IMR-90 (cell line): ENCODE data around the gene RHBDF1. TPM values are rescaled to one million over a fixed set of nuclear protein-coding genes. Genes with fewer than 3 reads are reported as not detected.

ENCODE experiments used
- ATAC-seq: fragments of 200-7000 bp; cut with Tn5 transposase; 2 replicates; pipeline ENCODE4 v1.9.1; 2020; ENCODE audit warnings: low read depth, mild to moderate bottlenecking, moderate library complexity
- BruUV-seq: library from RNA; stranded (reverse); fragments of 400-500 nt; replicated peaks from 2 replicates; lab custom pipeline; 2021; lab: Mats Ljungman, UMichigan
- CTCF ChIA-PET: fragments of 300-600 bp; formaldehyde crosslinking; extraction: SDS; loops from one replicate; lab custom pipeline; 2021; ENCODE audit warnings: antibody characterized with exemption; lab: Yijun Ruan, JAX
- POLR2A ChIA-PET: fragments of 300-600 bp; sonication (Branson Sonifier 250); formaldehyde crosslinking; loops from one replicate; lab custom pipeline; 2022; ENCODE audit warnings: antibody characterized with exemption; ENCODE audit not compliant: unreplicated experiment; lab: Charles Lee
- DNase-seq: peaks from one replicate; pipeline ENCODE4 v3.0.0; 2013
- H2AFZ ChIP-seq: replicated peaks from 2 replicates; pipeline ENCODE3; 2013; ENCODE audit warnings: low read length, mild to moderate bottlenecking; ENCODE audit not compliant: poor library complexity
- H2AK5ac ChIP-seq: 2 replicates; pipeline ENCODE4 v1.6.1; 2013; ENCODE audit warnings: low read depth, low read length, inconsistent platforms
- H2AK9ac ChIP-seq: replicated peaks from 2 replicates; pipeline ENCODE3; 2013; ENCODE audit warnings: mild to moderate bottlenecking, low read depth, low read length, moderate library complexity; ENCODE audit not compliant: poor library complexity
- H2BK120ac ChIP-seq: 2 replicates; pipeline ENCODE4 v1.6.1; 2013; ENCODE audit warnings: low read depth, low read length, inconsistent platforms
- H2BK15ac ChIP-seq: 3 replicates; pipeline ENCODE4 v1.6.1; 2013; ENCODE audit warnings: low read depth, low read length, inconsistent platforms
- H2BK20ac ChIP-seq: 2 replicates; pipeline ENCODE4 v1.6.1; 2013; ENCODE audit warnings: low read depth, mild to moderate bottlenecking, inconsistent platforms, low read length, moderate library complexity
- H2BK5ac ChIP-seq: 2 replicates; pipeline ENCODE4 v1.6.1; 2013; ENCODE audit warnings: mild to moderate bottlenecking, low read depth, low read length, inconsistent platforms; ENCODE audit not compliant: poor library complexity, severe bottlenecking
- H3K14ac ChIP-seq: replicated peaks from 2 replicates; pipeline ENCODE4 v1.6.1; 2013; ENCODE audit warnings: low read depth, low read length, inconsistent platforms
- H3K18ac ChIP-seq: 2 replicates; pipeline ENCODE4 v1.6.1; 2013; ENCODE audit warnings: low read depth, low read length, control low read depth
- H3K23ac ChIP-seq: 2 replicates; pipeline ENCODE4 v1.6.1; 2013; ENCODE audit warnings: low read depth, low read length, inconsistent platforms
- H3K27ac ChIP-seq: 2 replicates; pipeline ENCODE4 v1.5.1; 2013; ENCODE audit warnings: mild to moderate bottlenecking, control low read depth, low read length; ENCODE audit not compliant: insufficient read depth
- H3K27me3 ChIP-seq: 2 replicates; pipeline ENCODE4 v1.6.1; 2013; ENCODE audit warnings: low read length; ENCODE audit not compliant: control insufficient read depth, insufficient read depth
- H3K36me3 ChIP-seq: 2 replicates; pipeline ENCODE4 v1.6.1; 2013; ENCODE audit warnings: low read length, mixed read lengths; ENCODE audit not compliant: control insufficient read depth, insufficient read depth
- H3K4ac ChIP-seq: 2 replicates; pipeline ENCODE4 v1.6.1; 2013; ENCODE audit warnings: low read depth, low read length, inconsistent platforms
- H3K4me1 ChIP-seq: 2 replicates; pipeline ENCODE4 v1.6.1; 2013; ENCODE audit warnings: low read length, mixed read lengths; ENCODE audit not compliant: control insufficient read depth, insufficient read depth
- H3K4me2 ChIP-seq: 2 replicates; pipeline ENCODE4 v1.6.1; 2013; ENCODE audit warnings: low read depth, mild to moderate bottlenecking, control low read depth, low read length, moderate library complexity
- H3K4me3 ChIP-seq: 2 replicates; pipeline ENCODE4 v1.5.1; 2013; ENCODE audit warnings: low read depth, mild to moderate bottlenecking, control low read depth, low read length, moderate library complexity; ENCODE audit not compliant: insufficient read depth
- H3K56ac ChIP-seq: 2 replicates; pipeline ENCODE4 v1.6.1; 2013; ENCODE audit warnings: low read length, inconsistent platforms; ENCODE audit not compliant: insufficient read depth; ENCODE audit errors: extremely low read depth
- H3K79me1 ChIP-seq, 2 experiments: 2 replicates each; pipeline ENCODE4 v1.6.1; 2013; ENCODE audit warnings: low read length in 2 of 2, inconsistent platforms in 1 of 2, low read depth in 1 of 2
- H3K9ac ChIP-seq: 2 replicates; pipeline ENCODE4 v1.6.1; 2013; ENCODE audit warnings: low read depth, low read length, control low read depth
- H3K9me1 ChIP-seq: 2 replicates; pipeline ENCODE4 v1.6.1; 2013; ENCODE audit warnings: low read length, inconsistent platforms; ENCODE audit not compliant: insufficient read depth
- H3K9me3 ChIP-seq: 2 replicates; pipeline ENCODE4 v1.6.1; 2013; ENCODE audit warnings: low read length; ENCODE audit not compliant: control insufficient read depth, insufficient read depth
- H4K20me1 ChIP-seq: 2 replicates; pipeline ENCODE4 v1.6.1; 2013; ENCODE audit warnings: low read length, inconsistent platforms; ENCODE audit not compliant: insufficient read depth
- H4K5ac ChIP-seq: 2 replicates; pipeline ENCODE4 v1.6.1; 2013; ENCODE audit warnings: mild to moderate bottlenecking, low read depth, low read length, control low read depth
- H4K8ac ChIP-seq, 2 experiments: 2 replicates each; pipeline ENCODE4 v1.6.1; 2013; ENCODE audit warnings: low read depth in 2 of 2, low read length in 2 of 2, control low read depth in 1 of 2, inconsistent platforms in 1 of 2
- H4K91ac ChIP-seq: 2 replicates; pipeline ENCODE4 v1.6.1; 2013; ENCODE audit warnings: low read depth, low read length, inconsistent platforms; ENCODE audit not compliant: insufficient read depth
- ELK1 ChIP-seq: fragments of 150-350 bp; IDR thresholded peaks from 2 replicates; pipeline ENCODE4 v1.6.1; 2016; ENCODE audit warnings: low read depth, mild to moderate bottlenecking, low read length, moderate library complexity, borderline replicate concordance
- MAZ ChIP-seq: IDR thresholded peaks from 2 replicates; pipeline ENCODE4 v1.6.1; 2012; ENCODE audit warnings: low read depth, mild to moderate bottlenecking, low read length, improper control_type of control experiment, moderate library complexity, borderline replicate concordance
- MXI1 ChIP-seq: IDR thresholded peaks from 2 replicates; pipeline ENCODE4 v1.6.1; 2012; ENCODE audit warnings: low read depth, mild to moderate bottlenecking, low read length, moderate library complexity, borderline replicate concordance
- NFE2L2 ChIP-seq: fragments of 150-350 bp; IDR thresholded peaks from 2 replicates; pipeline ENCODE4 v1.6.1; 2016; ENCODE audit warnings: low read depth, mild to moderate bottlenecking, low read length
- POLR2A ChIP-seq: IDR thresholded peaks from 2 replicates; pipeline ENCODE4 v1.6.1; 2012; ENCODE audit warnings: mild to moderate bottlenecking, low read depth, low read length
- WGBS, 2 experiments: methylation state at CpG; one replicate each; pipeline versions ENCODE4 v1.1.5 to v1.1.7; 2013; ENCODE audit warnings: missing lambda C conversion rate in 2 of 2; ENCODE audit not compliant: insufficient read length in 1 of 2; ENCODE audit errors: extremely low coverage in 2 of 2; 5-methylcytosine and 5-hydroxymethylcytosine counted together
- dilution Hi-C: fragments of 300-500 bp; cut with HindIII; formaldehyde crosslinking; loops from one replicate; pipeline ENCODE4 v1.14.3; 2018; ENCODE audit warnings: low sequenced_read_pairs; ENCODE audit not compliant: unreplicated experiment
- in situ Hi-C: fragments of 300-500 bp; cut with MboI; formaldehyde crosslinking; loops from 3 replicates; pipeline ENCODE4 v1.14.3; 2019; ENCODE audit warnings: low sequenced_read_pairs, inconsistent platforms, mixed read lengths
- intact Hi-C: fragments of 100-400 bp; cut with micrococcal nuclease; formaldehyde crosslinking; loops from 2 replicates; pipeline ENCODE4 v1.10.0; 2022
- polyA plus RNA-seq, 3 experiments: library from polyadenylated mRNA; depleted of rRNA; stranded (reverse); fragments of >200 nt; gene quantifications; 2 replicates each; pipeline ENCODE4 v1.2.3, GENCODE V29; 2012; ENCODE audit warnings: low replicate concordance in 1 of 3
- total RNA-seq: library from RNA; depleted of rRNA; stranded (reverse); fragments of >200 nt; gene quantifications from 2 replicates; pipeline ENCODE4 v1.2.3, GENCODE V29; 2012

Gene RHBDF1
- total and polyA plus RNA-seq, 2 of the 4 experiments (the other 2 are of a cell fraction): 13.8 to 86.6 TPM

- H2AFZ ChIP-seq: peak overlapping the region; percentile 88
- in situ Hi-C loops (no loop called here), dilution Hi-C loops (no loop called here), intact Hi-C loops (loop anchor here (2.0 kb wide), 1 partner anchor 19 kb away; the partner anchor contains the start of genes POLR3K and SNRNP25)
- WGBS, 2 experiments: 1% methylated on average over 15 of the region's 57 CpGs; no CpG with 5 or more reads in 1 of the 2 experiments
- H3K36me3 ChIP-seq: 0 out of 2 replicates have a peak, but pooled peaks cover 2% of the 10 kb centered on the region
- H3K4ac ChIP-seq: peak overlapping the region; percentile 94
- DNase-seq (peak; percentile 76), ATAC-seq (peak; percentile 56)
- peaks cover 22% of the 10 kb centered on the region for H3K9me1 ChIP-seq
- H3K56ac ChIP-seq: peak overlapping the region; percentile 68; the same call in 1 of the 2 replicates
- peak overlapping the region; percentile 44 for H4K91ac ChIP-seq
- H3K27me3 ChIP-seq: no peaks in the 10 kb centered on the region
- peak overlapping the region; percentile 32 for H2BK120ac ChIP-seq
- peak overlapping the region; percentile 68 for H3K4me2 ChIP-seq
- TF ChIP-seq ELK1 (no peak), POLR2A (peak; percentile 85), MAZ (peak; percentile 11; the same call in 1 of the 2 replicates), MXI1 (peak; percentile 0; the same call in 1 of the 2 replicates), NFE2L2 (no peak)
- H3K27ac ChIP-seq: peak overlapping the region; percentile 87
- H3K18ac ChIP-seq: no peak overlapping the region; the same call in 1 of the 2 replicates
- no peak overlapping the region for H4K5ac ChIP-seq
- no peak overlapping the region for H2BK20ac ChIP-seq
- peak overlapping the region; percentile 89; the same call in 1 of the 2 replicates for H3K23ac ChIP-seq
- peak overlapping the region; percentile 86 for H3K9ac ChIP-seq
- peaks cover 50% of the 10 kb centered on the region for H4K20me1 ChIP-seq
- H3K9me3 ChIP-seq: no peaks in the 10 kb centered on the region
- H2AK9ac ChIP-seq: peak overlapping the region; percentile 97
- ChIA-PET POLR2A (interaction anchor here (0.6 kb wide), 1 partner anchor 278 kb away, joined by 3 read pairs; no protein-coding TSS in a partner anchor), CTCF (interaction anchor here (0.7 to 1.2 kb wide), 2 partner anchors 25 to 26 kb away, joined by 3 to 4 read pairs; no protein-coding TSS in a partner anchor)
- no peak overlapping the region for H2BK15ac ChIP-seq
- H3K4me1 ChIP-seq: peaks cover 60% of the 10 kb centered on the region
- H2AK5ac ChIP-seq: peak overlapping the region; percentile 91
- H3K14ac ChIP-seq: peak overlapping the region; percentile 95
- H2BK5ac ChIP-seq: peak overlapping the region; percentile 82
- H4K8ac ChIP-seq: peak overlapping the region in 1 of 2 experiments; percentile 79; a peak in 3 of 4 replicates
- H3K4me3 ChIP-seq: peak overlapping the region; percentile 72
- H3K79me1 ChIP-seq: peaks cover 15 to 56% of the 10 kb centered on the region in 2 experiments; a peak in 3 of 4 replicates
- BruUV-seq: no TSS peak
These were observed 660 bp downstream of the RHBDF1 start for GRCh38 chr16:71540-72401.
